ENCODE data around the gene CCKAR. TPM values are rescaled to one million over a fixed set of nuclear protein-coding genes. Genes with fewer than 3 reads are reported as not detected.

Gene CCKAR
- total RNA-seq, 1 experiment from 2014 or later: not detected

DNA sequence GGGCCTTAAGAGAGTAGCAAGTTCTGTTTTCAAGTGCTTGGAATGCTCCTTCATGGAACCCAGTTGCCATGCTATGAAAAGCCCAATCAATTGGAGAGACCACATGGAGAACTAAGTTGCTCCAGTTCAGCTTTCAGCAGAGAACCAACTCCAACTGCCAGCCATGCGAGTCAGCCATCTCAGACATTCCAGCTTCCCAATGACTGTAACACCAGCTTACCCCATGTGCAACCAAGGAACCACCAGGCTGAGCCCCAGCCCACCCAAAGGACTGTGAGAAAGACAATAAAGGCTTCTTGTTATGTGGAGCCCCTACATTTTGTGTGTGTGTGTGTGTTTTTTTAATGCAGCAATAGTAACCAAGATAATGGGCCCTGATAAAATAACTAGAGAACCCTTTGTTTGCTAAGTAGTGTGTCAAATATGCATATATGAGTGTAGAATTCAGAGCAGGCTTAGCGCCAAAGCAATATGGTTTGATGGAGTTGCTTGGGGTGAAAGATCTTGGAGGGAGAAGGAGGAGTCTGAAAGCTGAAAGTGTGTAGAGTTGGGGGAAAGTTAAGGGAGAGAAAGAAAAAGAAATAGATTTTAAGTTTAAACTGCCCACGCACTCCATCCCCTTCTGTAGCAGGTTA is 35.0 kb upstream of the CCKAR start:
- Mint-ChIP-seq H3K4me3 (no peak overlapping the region), H3K36me3 (no peaks in the 10 kb centered on the region), H3K27ac (no peak overlapping the region), H3K9me3 (peaks cover 5% of the 10 kb centered on the region; the same call in 1 of the 2 replicates), H3K4me1 (peaks cover 14% of the 10 kb centered on the region), H3K27me3 (ENCODE audit: low read depth) (no peaks in the 10 kb centered on the region; the same call in 1 of the 2 replicates)
- DNase-seq (ENCODE audit: low spot score): no peak
- ATAC-seq: no peak
- TF ChIP-seq, protein P1, sequence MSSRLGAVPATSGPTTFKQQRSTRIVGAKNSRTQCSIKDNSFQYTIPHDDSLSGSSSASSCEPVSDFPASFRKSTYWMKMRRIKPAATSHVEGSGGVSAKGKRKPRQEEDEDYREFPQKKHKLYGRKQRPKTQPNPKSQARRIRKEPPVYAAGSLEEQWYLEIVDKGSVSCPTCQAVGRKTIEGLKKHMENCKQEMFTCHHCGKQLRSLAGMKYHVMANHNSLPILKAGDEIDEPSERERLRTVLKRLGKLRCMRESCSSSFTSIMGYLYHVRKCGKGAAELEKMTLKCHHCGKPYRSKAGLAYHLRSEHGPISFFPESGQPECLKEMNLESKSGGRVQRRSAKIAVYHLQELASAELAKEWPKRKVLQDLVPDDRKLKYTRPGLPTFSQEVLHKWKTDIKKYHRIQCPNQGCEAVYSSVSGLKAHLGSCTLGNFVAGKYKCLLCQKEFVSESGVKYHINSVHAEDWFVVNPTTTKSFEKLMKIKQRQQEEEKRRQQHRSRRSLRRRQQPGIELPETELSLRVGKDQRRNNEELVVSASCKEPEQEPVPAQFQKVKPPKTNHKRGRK (CRISPR knock-in tag; IDR thresholded peaks at IDR 0.05; ENCODE audit: borderline replicate concordance): no peak
- no peak for TF ChIP-seq ZBTB43 (CRISPR knock-in tag; IDR thresholded peaks at IDR 0.05)
- TF ChIP-seq, protein P2, sequence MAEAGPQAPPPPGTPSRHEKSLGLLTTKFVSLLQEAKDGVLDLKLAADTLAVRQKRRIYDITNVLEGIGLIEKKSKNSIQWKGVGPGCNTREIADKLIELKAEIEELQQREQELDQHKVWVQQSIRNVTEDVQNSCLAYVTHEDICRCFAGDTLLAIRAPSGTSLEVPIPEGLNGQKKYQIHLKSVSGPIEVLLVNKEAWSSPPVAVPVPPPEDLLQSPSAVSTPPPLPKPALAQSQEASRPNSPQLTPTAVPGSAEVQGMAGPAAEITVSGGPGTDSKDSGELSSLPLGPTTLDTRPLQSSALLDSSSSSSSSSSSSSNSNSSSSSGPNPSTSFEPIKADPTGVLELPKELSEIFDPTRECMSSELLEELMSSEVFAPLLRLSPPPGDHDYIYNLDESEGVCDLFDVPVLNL (CRISPR knock-in tag; IDR thresholded peaks at IDR 0.05; ENCODE audit: borderline replicate concordance, low read depth): no peak
- no peak for TF ChIP-seq ZNF232 (CRISPR knock-in tag; IDR thresholded peaks at IDR 0.05)
- TF ChIP-seq GABPB1 (CRISPR knock-in tag; IDR thresholded peaks at IDR 0.05): no peak
- TF ChIP-seq, protein P3, sequence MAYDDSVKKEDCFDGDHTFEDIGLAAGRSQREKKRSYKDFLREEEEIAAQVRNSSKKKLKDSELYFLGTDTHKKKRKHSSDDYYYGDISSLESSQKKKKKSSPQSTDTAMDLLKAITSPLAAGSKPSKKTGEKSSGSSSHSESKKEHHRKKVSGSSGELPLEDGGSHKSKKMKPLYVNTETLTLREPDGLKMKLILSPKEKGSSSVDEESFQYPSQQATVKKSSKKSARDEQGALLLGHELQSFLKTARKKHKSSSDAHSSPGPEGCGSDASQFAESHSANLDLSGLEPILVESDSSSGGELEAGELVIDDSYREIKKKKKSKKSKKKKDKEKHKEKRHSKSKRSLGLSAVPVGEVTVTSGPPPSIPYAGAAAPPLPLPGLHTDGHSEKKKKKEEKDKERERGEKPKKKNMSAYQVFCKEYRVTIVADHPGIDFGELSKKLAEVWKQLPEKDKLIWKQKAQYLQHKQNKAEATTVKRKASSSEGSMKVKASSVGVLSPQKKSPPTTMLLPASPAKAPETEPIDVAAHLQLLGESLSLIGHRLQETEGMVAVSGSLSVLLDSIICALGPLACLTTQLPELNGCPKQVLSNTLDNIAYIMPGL (CRISPR knock-in tag; IDR thresholded peaks at IDR 0.05): no peak
- TF ChIP-seq ETV6 (CRISPR knock-in tag; IDR thresholded peaks at IDR 0.05): no peak
- ChIA-PET CTCF (no interaction called here), POLR2A (no interaction called here)

- no peaks in the 10 kb centered on the region for H3K27me3 Mint-ChIP-seq (ENCODE audit: low read depth)
- H3K4me3 Mint-ChIP-seq: no peak overlapping the region
- H3K27ac Mint-ChIP-seq: no peak overlapping the region
- CTCF ChIA-PET: interaction anchor here (0.7 kb wide), 1 partner anchor 13 kb away, joined by 4 read pairs; no protein-coding TSS in a partner anchor
- POLR2A ChIA-PET: no interaction called here
- DNase-seq (ENCODE audit: low spot score): no peak
- peaks cover 2% of the 10 kb centered on the region for H3K4me1 Mint-ChIP-seq
- H3K36me3 Mint-ChIP-seq: no peaks in the 10 kb centered on the region
- peaks cover 5% of the 10 kb centered on the region; the same call in 1 of the 2 replicates for H3K9me3 Mint-ChIP-seq
- no peak for ATAC-seq
- no peak for TF ChIP-seq ZNF317 (CRISPR knock-in tag; IDR thresholded peaks at IDR 0.05; ENCODE audit: borderline replicate concordance, low read depth)
- no peak for TF ChIP-seq FOXK1 (CRISPR knock-in tag; IDR thresholded peaks at IDR 0.05)
- TF ChIP-seq ARID4B (CRISPR knock-in tag; IDR thresholded peaks at IDR 0.05; ENCODE audit: borderline replicate concordance): no peak
- no peak for TF ChIP-seq ZNF232 (CRISPR knock-in tag; IDR thresholded peaks at IDR 0.05)
- no peak for TF ChIP-seq CREM (CRISPR knock-in tag; IDR thresholded peaks at IDR 0.05)
- TF ChIP-seq ETV6 (CRISPR knock-in tag; IDR thresholded peaks at IDR 0.05): no peak
- no peak for TF ChIP-seq OVOL2 (CRISPR knock-in tag; IDR thresholded peaks at IDR 0.05; ENCODE audit: borderline replicate concordance)
- TF ChIP-seq ZNF396 (CRISPR knock-in tag; IDR thresholded peaks at IDR 0.05; ENCODE audit: borderline replicate concordance): no peak
- TF ChIP-seq ZBTB21 (CRISPR knock-in tag; IDR thresholded peaks at IDR 0.05; ENCODE audit: borderline replicate concordance): no peak
- no peak for TF ChIP-seq KAT7 (CRISPR knock-in tag; IDR thresholded peaks at IDR 0.05; ENCODE audit: borderline replicate concordance)
- TF ChIP-seq PRDM15 (CRISPR knock-in tag; IDR thresholded peaks at IDR 0.05): no peak
- no peak for TF ChIP-seq ESRRA (CRISPR knock-in tag; IDR thresholded peaks at IDR 0.05; ENCODE audit: borderline replicate concordance)
- no peak for TF ChIP-seq ATF3 (CRISPR knock-in tag; conservative IDR thresholded peaks at IDR 0.05)
- no peak for TF ChIP-seq ZNF138 (CRISPR knock-in tag; conservative IDR thresholded peaks at IDR 0.05)
Observed at GRCh38 chr4:26524011-26524410, 33.7 kb upstream of the CCKAR start.
